Peyer's patch (tissue), 4 donors: ENCODE results near the gene NTF3.

Experiments
- POLR2A ChIP-seq, 2 donors: fragments of 450-650 bp; IDR thresholded peaks; one replicate each; pipeline ENCODE4 v1.5.1; 2017; ENCODE audit warnings: antibody characterized with exemption in 2 of 2, mild to moderate bottlenecking in 2 of 2, moderate library complexity in 2 of 2
- TF ChIP-seq, protein P1 (sequence below), 6 experiments: fragments of 450-650 bp in 4 of 6; fragments of 200-600 bp in 2 of 6; sonication (generic) in 1 of 6; IDR thresholded peaks; one replicate each; pipeline ENCODE4 v1.5.1; 2017 to 2019; ENCODE audit warnings: antibody characterized with exemption in 6 of 6, mild to moderate bottlenecking in 3 of 6, moderate library complexity in 1 of 6

DNA sequence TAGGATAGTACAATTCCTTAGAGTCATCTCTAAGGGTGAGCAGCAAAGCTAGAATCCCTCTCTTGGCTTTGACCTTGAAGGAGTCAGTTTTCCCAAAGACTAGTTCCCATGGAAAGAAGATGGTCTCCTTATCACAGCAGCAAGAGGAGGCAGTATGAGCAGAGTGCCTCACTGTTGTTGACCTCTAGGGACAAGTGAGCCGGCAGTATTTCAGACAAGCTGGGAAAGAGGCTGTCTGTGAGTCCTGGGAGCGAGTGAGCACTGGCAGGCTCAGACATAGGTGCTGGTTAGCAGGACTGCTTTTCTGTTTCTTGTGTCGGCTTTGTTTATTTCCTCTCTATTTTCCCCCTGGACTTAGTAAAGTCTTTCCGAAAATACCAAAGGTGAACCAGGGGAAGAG is 60.7 kb downstream of the NTF3 start:
- TF ChIP-seq, protein P1, sequence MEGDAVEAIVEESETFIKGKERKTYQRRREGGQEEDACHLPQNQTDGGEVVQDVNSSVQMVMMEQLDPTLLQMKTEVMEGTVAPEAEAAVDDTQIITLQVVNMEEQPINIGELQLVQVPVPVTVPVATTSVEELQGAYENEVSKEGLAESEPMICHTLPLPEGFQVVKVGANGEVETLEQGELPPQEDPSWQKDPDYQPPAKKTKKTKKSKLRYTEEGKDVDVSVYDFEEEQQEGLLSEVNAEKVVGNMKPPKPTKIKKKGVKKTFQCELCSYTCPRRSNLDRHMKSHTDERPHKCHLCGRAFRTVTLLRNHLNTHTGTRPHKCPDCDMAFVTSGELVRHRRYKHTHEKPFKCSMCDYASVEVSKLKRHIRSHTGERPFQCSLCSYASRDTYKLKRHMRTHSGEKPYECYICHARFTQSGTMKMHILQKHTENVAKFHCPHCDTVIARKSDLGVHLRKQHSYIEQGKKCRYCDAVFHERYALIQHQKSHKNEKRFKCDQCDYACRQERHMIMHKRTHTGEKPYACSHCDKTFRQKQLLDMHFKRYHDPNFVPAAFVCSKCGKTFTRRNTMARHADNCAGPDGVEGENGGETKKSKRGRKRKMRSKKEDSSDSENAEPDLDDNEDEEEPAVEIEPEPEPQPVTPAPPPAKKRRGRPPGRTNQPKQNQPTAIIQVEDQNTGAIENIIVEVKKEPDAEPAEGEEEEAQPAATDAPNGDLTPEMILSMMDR (IDR thresholded peaks at IDR 0.05), result peak in 1 of 6 experiments; percentile 11
- TF ChIP-seq POLR2A (IDR thresholded peaks at IDR 0.05), result no peak
